Neural progenitor cell (in vitro differentiated cells): ENCODE results near the gene BIRC7. TPM values are rescaled to one million over a fixed set of nuclear protein-coding genes. Genes with fewer than 3 reads are reported as not detected.

Source experiments
- DNase-seq: peaks from one replicate; pipeline ENCODE4 v3.0.0-alpha.2; 2016; ENCODE audit warnings: low spot score
- H2AFZ ChIP-seq: fragments of 200-600 bp; sonication (generic); replicated peaks from 2 replicates; pipeline ENCODE4 v1.6.1; 2016; ENCODE audit warnings: antibody characterized with exemption
- H3F3A ChIP-seq: fragments of 200-600 bp; sonication (generic); 2 replicates; pipeline ENCODE4 v1.6.1; 2016; ENCODE audit warnings: antibody characterized with exemption, low read depth
- H3K27ac ChIP-seq: fragments of 200-600 bp; sonication (generic); 2 replicates; pipeline ENCODE4 v1.5.1; 2016; ENCODE audit warnings: mild to moderate bottlenecking
- H3K27me3 ChIP-seq: fragments of 200-600 bp; sonication (generic); 2 replicates; pipeline ENCODE4 v1.6.1; 2016; ENCODE audit warnings: mild to moderate bottlenecking, moderate library complexity
- H3K36me3 ChIP-seq: fragments of 200-600 bp; sonication (generic); 2 replicates; pipeline ENCODE4 v1.5.1; 2016
- H3K4me1 ChIP-seq: fragments of 200-600 bp; sonication (generic); 2 replicates; pipeline ENCODE4 v1.6.1; 2016; ENCODE audit warnings: mixed run types
- H3K4me2 ChIP-seq: fragments of 200-600 bp; sonication (generic); 2 replicates; pipeline ENCODE4 v1.6.1; 2016
- H3K4me3 ChIP-seq: fragments of 200-600 bp; sonication (generic); 2 replicates; pipeline ENCODE4 v1.5.1; 2016
- H3K79me2 ChIP-seq: fragments of 200-600 bp; sonication (generic); 2 replicates; pipeline ENCODE4 v1.6.1; 2016; ENCODE audit warnings: low read depth
- H3K9ac ChIP-seq: fragments of 200-600 bp; sonication (generic); 2 replicates; pipeline ENCODE4 v1.6.1; 2016
- H3K9me3 ChIP-seq: fragments of 200-600 bp; sonication (generic); 2 replicates; pipeline ENCODE4 v1.5.1; 2016; ENCODE audit warnings: low read depth
- H4K20me1 ChIP-seq: fragments of 200-600 bp; sonication (generic); 2 replicates; pipeline ENCODE4 v1.6.1; 2016; ENCODE audit warnings: low read depth
- H3K27ac Mint-ChIP-seq: 3 replicates; pipeline ENCODE4 v1.8.0; 2021; ENCODE audit warnings: mixed read lengths
- H3K27me3 Mint-ChIP-seq: 2 replicates; pipeline ENCODE4 v1.8.0; 2022; ENCODE audit warnings: low read depth, mild to moderate bottlenecking, inconsistent platforms, moderate library complexity, mixed read lengths; ENCODE audit not compliant: insufficient read depth
- H3K36me3 Mint-ChIP-seq: 3 replicates; pipeline ENCODE4 v1.8.0; 2021; ENCODE audit warnings: mixed read lengths
- H3K4me1 Mint-ChIP-seq: 3 replicates; pipeline ENCODE4 v1.8.0; 2021; ENCODE audit warnings: mixed read lengths
- H3K4me3 Mint-ChIP-seq: 3 replicates; pipeline ENCODE4 v1.8.0; 2021; ENCODE audit warnings: mild to moderate bottlenecking, moderate library complexity, mixed read lengths
- H3K9me3 Mint-ChIP-seq: 3 replicates; pipeline ENCODE4 v1.8.0; 2020; ENCODE audit warnings: mixed read lengths
- CTCF ChIP-seq: fragments of 200-600 bp; sonication (generic); IDR thresholded peaks from 2 replicates; pipeline ENCODE4 v1.5.1; 2017; ENCODE audit warnings: antibody characterized with exemption, mild to moderate bottlenecking
- EZH2 ChIP-seq: fragments of 200-600 bp; sonication (generic); IDR thresholded peaks from 2 replicates; pipeline ENCODE4 v1.6.1; 2017; ENCODE audit warnings: antibody characterized with exemption, mild to moderate bottlenecking, moderate library complexity
- EZH2phosphoT487 ChIP-seq: fragments of 200-600 bp; sonication (generic); IDR thresholded peaks from 2 replicates; pipeline ENCODE4 v1.6.1; 2017; ENCODE audit warnings: antibody characterized with exemption
- total RNA-seq: library from RNA; depleted of rRNA; stranded (reverse); fragments of >200 nt; gene quantifications from 2 replicates; pipeline ENCODE4 v1.2.3, GENCODE V29; 2015; ENCODE audit warnings: low replicate concordance

BIRC7 gene
- total RNA-seq, 1 donor from 2014 or later = not detected

GRCh38 chr20:63241272-63241671, 5.6 kb downstream of the BIRC7 start:
- TF ChIP-seq CTCF = no peak
- Histone ChIP-seq H2AFZ (no peak overlapping the region), H3K4me2 (no peak overlapping the region), H3K27ac (no peak overlapping the region), H3K79me2 (no peaks in the 10 kb centered on the region), H4K20me1 (no peaks in the 10 kb centered on the region), H3K27me3 (no peaks in the 10 kb centered on the region), H3K9ac (no peak overlapping the region), H3K9me3 (no peaks in the 10 kb centered on the region), H3F3A (no peaks in the 10 kb centered on the region), H3K36me3 (no peaks in the 10 kb centered on the region), H3K4me3 (no peak overlapping the region), H3K4me1 (peaks cover 5% of the 10 kb centered on the region)
- Mint-ChIP-seq H3K27ac (no peak overlapping the region), H3K36me3 (peaks cover 3% of the 10 kb centered on the region), H3K9me3 (no peaks in the 10 kb centered on the region), H3K4me1 (peaks cover 19% of the 10 kb centered on the region), H3K27me3 (peaks cover 3% of the 10 kb centered on the region), H3K4me3 (no peak overlapping the region)
- DNase-seq = no peak

- no peak for TF ChIP-seq EZH2phosphoT487
- TF ChIP-seq EZH2 = no peak
- TF ChIP-seq CTCF = no peak
- Mint-ChIP-seq H3K9me3 (no peaks in the 10 kb centered on the region), H3K4me1 (peaks cover 15% of the 10 kb centered on the region), H3K27ac (no peak overlapping the region), H3K36me3 (peaks cover 3% of the 10 kb centered on the region), H3K27me3 (peaks cover 3% of the 10 kb centered on the region), H3K4me3 (no peak overlapping the region)
- Histone ChIP-seq H3K4me2 (no peak overlapping the region), H3K27me3 (no peaks in the 10 kb centered on the region), H2AFZ (no peak overlapping the region), H3K9me3 (no peaks in the 10 kb centered on the region), H3K79me2 (no peaks in the 10 kb centered on the region), H3K27ac (no peak overlapping the region), H3K9ac (no peak overlapping the region), H3K4me3 (no peak overlapping the region), H4K20me1 (no peaks in the 10 kb centered on the region), H3K4me1 (peaks cover 5% of the 10 kb centered on the region), H3K36me3 (no peaks in the 10 kb centered on the region), H3F3A (no peaks in the 10 kb centered on the region)
- no peak for DNase-seq
Measured at GRCh38 chr20:63242736-63243135, 7.0 kb downstream of the BIRC7 start.

- Histone ChIP-seq H3K79me2 (no peaks in the 10 kb centered on the region), H3K9ac (no peak overlapping the region), H3K27me3 (no peaks in the 10 kb centered on the region), H3K4me2 (no peak overlapping the region), H2AFZ (no peak overlapping the region), H3K36me3 (no peaks in the 10 kb centered on the region), H3K4me1 (peaks cover 12% of the 10 kb centered on the region), H3K27ac (no peak overlapping the region), H3K9me3 (no peaks in the 10 kb centered on the region), H3F3A (no peaks in the 10 kb centered on the region), H4K20me1 (no peaks in the 10 kb centered on the region), H3K4me3 (no peak overlapping the region)
- Mint-ChIP-seq H3K4me3 (no peak overlapping the region), H3K27ac (peak overlapping the region; percentile 57), H3K9me3 (no peaks in the 10 kb centered on the region), H3K36me3 (peaks cover 5% of the 10 kb centered on the region), H3K4me1 (peaks cover 20% of the 10 kb centered on the region), H3K27me3 (peaks cover 5% of the 10 kb centered on the region)
- no peak for TF ChIP-seq EZH2phosphoT487
- no peak for TF ChIP-seq EZH2
- TF ChIP-seq CTCF = no peak
- DNase-seq = no peak
Measured at GRCh38 chr20:63243604-63244247, 8.0 kb downstream of the BIRC7 start.
